ENCODE data around the gene PLEKHF1. TPM values are rescaled to one million over a fixed set of nuclear protein-coding genes. Genes with fewer than 3 reads are reported as not detected.
"Not testable (repeated sequence)": the region's sequence is repeated elsewhere in the genome, so short reads cannot be mapped to it uniquely, and the experiment has no call there.

The PLEKHF1 gene
- total RNA-seq, 4 donors from 2014 or later, result 8.2 to 16.5 (median 9.0) TPM

- DNase-seq, result no peak
- no peak overlapping the region for H3K4me3 ChIP-seq
- no peak for TF ChIP-seq CTCF (IDR thresholded peaks at IDR 0.05)
- TF ChIP-seq POLR2A (IDR thresholded peaks at IDR 0.05), result no peak
- no peaks in the 10 kb centered on the region for H3K4me1 ChIP-seq
- no peak overlapping the region for H3K27ac ChIP-seq
- no peaks in the 10 kb centered on the region for H3K36me3 ChIP-seq
- H3K9me3 ChIP-seq, result no peaks in the 10 kb centered on the region
- no peaks in the 10 kb centered on the region for H3K27me3 ChIP-seq
These were observed 40.0 kb upstream of the PLEKHF1 start for GRCh38 chr19:29625186-29625651.

GRCh38 chr19:29626386-29626785, 38.9 kb upstream of the PLEKHF1 start:
- TF ChIP-seq POLR2A (IDR thresholded peaks at IDR 0.05) (no peak), CTCF (IDR thresholded peaks at IDR 0.05) (no peak)
- Histone ChIP-seq H3K4me3 (no peak overlapping the region), H3K27ac (no peak overlapping the region), H3K36me3 (no peaks in the 10 kb centered on the region), H3K9me3 (no peaks in the 10 kb centered on the region), H3K4me1 (no peaks in the 10 kb centered on the region), H3K27me3 (no peaks in the 10 kb centered on the region)
- DNase-seq, result peak in 1 of 3 donors; percentile 1

- not testable (repeated sequence) for H3K4me1 ChIP-seq, H3K9me3 ChIP-seq, H3K36me3 ChIP-seq, H3K27ac ChIP-seq, H3K27me3 ChIP-seq, H3K4me3 ChIP-seq
- peak in 1 of 3 donors; percentile 7 for DNase-seq
These were observed 38.4 kb upstream of the PLEKHF1 start for GRCh38 chr19:29626832-29627231.

- TF ChIP-seq POLR2A (IDR thresholded peaks at IDR 0.05), result no peak
- TF ChIP-seq CTCF (IDR thresholded peaks at IDR 0.05), result no peak
- DNase-seq, result peak in 1 of 3 donors; percentile 36
- H3K9me3 ChIP-seq, result no peaks in the 10 kb centered on the region
- no peaks in the 10 kb centered on the region for H3K36me3 ChIP-seq
- H3K27ac ChIP-seq, result no peak overlapping the region
- H3K27me3 ChIP-seq, result no peaks in the 10 kb centered on the region
- H3K4me1 ChIP-seq, result no peaks in the 10 kb centered on the region
- H3K4me3 ChIP-seq, result no peak overlapping the region
These were observed 36.4 kb upstream of the PLEKHF1 start for GRCh38 chr19:29628661-29629385.

GRCh38 chr19:29629836-29630534, 35.3 kb upstream of the PLEKHF1 start:
- Histone ChIP-seq H3K36me3 (no peaks in the 10 kb centered on the region), H3K4me3 (no peak overlapping the region), H3K27ac (no peak overlapping the region), H3K4me1 (no peaks in the 10 kb centered on the region), H3K9me3 (no peaks in the 10 kb centered on the region), H3K27me3 (no peaks in the 10 kb centered on the region)
- peak in 1 of 3 donors; percentile 32 for DNase-seq
- TF ChIP-seq CTCF (IDR thresholded peaks at IDR 0.05), result no peak
- no peak for TF ChIP-seq POLR2A (IDR thresholded peaks at IDR 0.05)

GRCh38 chr19:29630655-29631054, 34.6 kb upstream of the PLEKHF1 start:
- H3K36me3 ChIP-seq, result no peaks in the 10 kb centered on the region
- no peaks in the 10 kb centered on the region for H3K27me3 ChIP-seq
- no peaks in the 10 kb centered on the region for H3K9me3 ChIP-seq
- no peaks in the 10 kb centered on the region for H3K4me1 ChIP-seq
- H3K27ac ChIP-seq, result no peak overlapping the region
- no peak overlapping the region for H3K4me3 ChIP-seq
- no peak for TF ChIP-seq CTCF (IDR thresholded peaks at IDR 0.05)
- TF ChIP-seq POLR2A (IDR thresholded peaks at IDR 0.05), result no peak
- peak in 2 of 3 donors; percentile 5 to 9 for DNase-seq
